HepG2 (cell line): Measurements from ENCODE around the gene SUOX. TPM values are rescaled to one million over a fixed set of nuclear protein-coding genes. Genes with fewer than 3 reads are reported as not detected.

ENCODE experiments used
- HHEX ChIP-seq: IDR thresholded peaks from 2 replicates; pipeline ENCODE4 v1.6.1; 2016; ENCODE audit warnings: control low read depth
- HNRNPL ChIP-seq: fragments of 200-400 bp; formaldehyde crosslinking; IDR thresholded peaks from 2 replicates; pipeline ENCODE4 v1.6.1; 2017; ENCODE audit warnings: mild to moderate bottlenecking, low read depth, low read length
- KDM5B ChIP-seq: sonication (generic); formaldehyde crosslinking; IDR thresholded peaks from 2 replicates; pipeline ENCODE4 v1.4.0; 2020; ENCODE audit warnings: missing genetic modification reagents, mild to moderate bottlenecking, borderline replicate concordance
- LCORL ChIP-seq, 2 experiments: fragments of 450-650 bp in 1 of 2; sonication (generic) in 1 of 2; formaldehyde crosslinking in 1 of 2; IDR thresholded peaks; 2 replicates each; pipeline versions ENCODE4 v1.5.0 to v1.6.1; 2017 to 2020; ENCODE audit warnings: antibody characterized with exemption in 1 of 2, missing genetic modification reagents in 1 of 2
- MTA1 ChIP-seq: sonication (generic); formaldehyde crosslinking; IDR thresholded peaks from 2 replicates; pipeline ENCODE4 v1.4.0; 2020; ENCODE audit warnings: missing genetic modification reagents, mild to moderate bottlenecking, borderline replicate concordance
- NCOA5 ChIP-seq: sonication (generic); formaldehyde crosslinking; IDR thresholded peaks from 2 replicates; pipeline ENCODE4 v1.4.0; 2020; ENCODE audit warnings: missing genetic modification reagents
- NR2F6 ChIP-seq, 2 experiments: IDR thresholded peaks; 2 replicates each; pipeline ENCODE4 v1.6.1; 2016; ENCODE audit warnings: antibody characterized with exemption in 1 of 2, mild to moderate bottlenecking in 1 of 2
- PCBP2 ChIP-seq: fragments of 200-400 bp; formaldehyde crosslinking; optimal IDR thresholded peaks from 2 replicates; pipeline ENCODE3; 2018; ENCODE audit warnings: low read length, low read depth; ENCODE audit not compliant: poor library complexity, severe bottlenecking
- SIN3A ChIP-seq: IDR thresholded peaks from 2 replicates; pipeline ENCODE4 v1.6.1; 2011; ENCODE audit warnings: low read depth, mild to moderate bottlenecking, control low read depth, low read length, borderline replicate concordance
- YY1 ChIP-seq: IDR thresholded peaks from 2 replicates; pipeline ENCODE4 v1.6.1; 2011; ENCODE audit warnings: low read length, low read depth, moderate library complexity, mild to moderate bottlenecking; ENCODE audit not compliant: insufficient read depth, insufficient replicate concordance
- ZFAT ChIP-seq: sonication (generic); formaldehyde crosslinking; conservative IDR thresholded peaks from 2 replicates; pipeline ENCODE4 v1.8.1; 2023; ENCODE audit warnings: missing genetic modification reagents, inconsistent platforms
- ZNF138 ChIP-seq: sonication (generic); formaldehyde crosslinking; IDR thresholded peaks from 2 replicates; pipeline ENCODE4 v1.5.0; 2020; ENCODE audit warnings: mild to moderate bottlenecking, low read depth, missing genetic modification reagents
- ZNF383 ChIP-seq: sonication (generic); formaldehyde crosslinking; IDR thresholded peaks from 2 replicates; pipeline ENCODE4 v1.4.0; 2020; ENCODE audit warnings: missing genetic modification reagents, mild to moderate bottlenecking, borderline replicate concordance
- ZNF446 ChIP-seq: sonication (generic); formaldehyde crosslinking; IDR thresholded peaks from 2 replicates; pipeline ENCODE4 v1.5.0; 2020; ENCODE audit warnings: mild to moderate bottlenecking, missing genetic modification reagents
- ZNF562 ChIP-seq: sonication (generic); formaldehyde crosslinking; IDR thresholded peaks from 2 replicates; pipeline ENCODE4 v1.8.0; 2022; ENCODE audit warnings: missing genetic modification reagents, borderline replicate concordance
- ZNF605 ChIP-seq: sonication (generic); formaldehyde crosslinking; IDR thresholded peaks from 2 replicates; pipeline ENCODE4 v1.8.0; 2022; ENCODE audit warnings: mild to moderate bottlenecking, missing genetic modification reagents
- ZNF777 ChIP-seq: sonication (generic); formaldehyde crosslinking; IDR thresholded peaks from 2 replicates; pipeline ENCODE4 v1.4.0; 2020; ENCODE audit warnings: missing genetic modification reagents
- polyA plus RNA-seq, 8 experiments: library from polyadenylated mRNA; depleted of rRNA in 3 of 8; stranded (reverse) in 7 of 8; unstranded in 1 of 8; fragments of >200 nt; fragmentation: Illumina TruSeq in 4 of 8; extraction: Trizol in 4 of 8; gene quantifications; 2 replicates each; pipeline versions ENCODE4 v1.2.1 to v1.2.3, GENCODE V29; 2011 to 2016; ENCODE audit warnings: low read depth in 4 of 8, missing spikeins in 1 of 8, mixed read lengths in 1 of 8; ENCODE audit not compliant: insufficient read depth in 1 of 8
- total RNA-seq, 5 experiments: library from RNA; depleted of rRNA; stranded (reverse); fragments of >200 nt; fragmentation: Illumina TruSeq; extraction: Trizol; gene quantifications; 2 replicates each; pipeline ENCODE4 v1.2.3, GENCODE V29; 2016; ENCODE audit warnings: low read depth in 1 of 5
- TF ChIP-seq, protein P1 (sequence below): IDR thresholded peaks from 2 replicates; pipeline ENCODE4 v1.6.1; 2016
- TF ChIP-seq, protein P2 (sequence below): sonication (generic); formaldehyde crosslinking; IDR thresholded peaks from 2 replicates; pipeline ENCODE4 v1.4.0; 2020; ENCODE audit warnings: missing genetic modification reagents
- TF ChIP-seq, protein P3 (sequence below): IDR thresholded peaks from 2 replicates; pipeline ENCODE4 v1.6.1; 2016; ENCODE audit warnings: low read depth, control low read depth
- TF ChIP-seq, protein P4 (sequence below): IDR thresholded peaks from 2 replicates; pipeline ENCODE4 v1.6.1; 2012; ENCODE audit warnings: inconsistent platforms
- TF ChIP-seq, protein P5 (sequence below): sonication (generic); formaldehyde crosslinking; IDR thresholded peaks from 2 replicates; pipeline ENCODE4 v1.4.0; 2020; ENCODE audit warnings: missing genetic modification reagents, borderline replicate concordance

The SUOX gene
- total and polyA plus RNA-seq, 2 of the 13 experiments (the other 11 are each of a cell fraction or from before 2014, with no cell fraction given): 23.9 to 25.9 TPM

DNA sequence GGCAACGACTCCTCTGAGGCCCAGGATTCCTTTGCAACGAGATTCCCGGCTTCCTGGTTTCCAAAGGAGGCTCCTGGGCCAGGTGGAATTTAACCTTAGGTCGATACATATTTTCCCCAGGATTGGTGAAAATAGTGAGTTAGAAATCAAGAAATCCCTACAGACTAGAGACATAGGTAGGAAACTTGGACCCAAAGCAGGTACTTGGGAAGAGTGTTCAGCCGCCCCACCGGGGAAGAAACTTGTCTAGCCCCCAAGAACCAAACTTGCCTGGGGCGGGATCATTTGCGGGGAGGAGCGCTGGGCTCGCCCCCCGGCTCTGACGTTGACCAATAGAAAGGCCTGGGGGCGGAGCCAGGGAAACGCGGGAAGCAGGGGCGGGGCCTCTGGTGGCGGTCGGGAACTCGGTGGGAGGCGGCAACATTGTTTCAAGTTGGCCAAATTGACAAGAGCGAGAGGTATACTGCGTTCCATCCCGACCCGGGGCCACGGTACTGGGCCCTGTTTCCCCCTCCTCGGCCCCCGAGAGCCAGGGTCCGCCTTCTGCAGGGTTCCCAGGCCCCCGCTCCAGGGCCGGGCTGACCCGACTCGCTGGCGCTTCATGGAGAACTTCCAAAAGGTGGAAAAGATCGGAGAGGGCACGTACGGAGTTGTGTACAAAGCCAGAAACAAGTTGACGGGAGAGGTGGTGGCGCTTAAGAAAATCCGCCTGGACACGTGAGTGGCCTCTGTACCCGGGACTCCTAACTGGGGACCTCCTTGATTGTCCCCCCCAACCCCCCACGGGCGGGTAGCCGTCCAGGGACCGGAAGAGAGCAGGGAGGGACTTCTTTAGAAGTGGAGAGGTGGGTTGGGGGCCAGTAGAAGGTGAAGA, 30.4 kb upstream of the SUOX start, which contains the start of gene CDK2 (continued):
- no peak for TF ChIP-seq ZNF446 (CRISPR knock-in tag)
- TF ChIP-seq HHEX (CRISPR knock-in tag): no peak
- TF ChIP-seq ZNF383 (CRISPR knock-in tag): no peak
- no peak for TF ChIP-seq NR2F6 (IDR thresholded peaks at IDR 0.05)
- no peak for TF ChIP-seq NR2F6 (CRISPR knock-in tag; IDR thresholded peaks at IDR 0.05)
- TF ChIP-seq, protein P1, sequence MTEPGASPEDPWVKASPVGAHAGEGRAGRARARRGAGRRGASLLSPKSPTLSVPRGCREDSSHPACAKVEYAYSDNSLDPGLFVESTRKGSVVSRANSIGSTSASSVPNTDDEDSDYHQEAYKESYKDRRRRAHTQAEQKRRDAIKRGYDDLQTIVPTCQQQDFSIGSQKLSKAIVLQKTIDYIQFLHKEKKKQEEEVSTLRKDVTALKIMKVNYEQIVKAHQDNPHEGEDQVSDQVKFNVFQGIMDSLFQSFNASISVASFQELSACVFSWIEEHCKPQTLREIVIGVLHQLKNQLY: no peak
- TF ChIP-seq HNRNPL: no peak
- peak; percentile 62; the same call in 1 of the 2 replicates for TF ChIP-seq ZNF605 (CRISPR knock-in tag)
- TF ChIP-seq PCBP2: no peak
- no peak for TF ChIP-seq MTA1 (CRISPR knock-in tag)
- peak; percentile 73; the same call in 1 of the 2 replicates for TF ChIP-seq SIN3A
- peak; percentile 54; the same call in 1 of the 2 replicates for TF ChIP-seq KDM5B (CRISPR knock-in tag)
- TF ChIP-seq ZNF562 (CRISPR knock-in tag): no peak
- no peak for TF ChIP-seq LCORL (IDR thresholded peaks at IDR 0.05)
- TF ChIP-seq LCORL (CRISPR knock-in tag; IDR thresholded peaks at IDR 0.05): no peak
- no peak for TF ChIP-seq YY1
- no peak for TF ChIP-seq NCOA5 (CRISPR knock-in tag)
- TF ChIP-seq, protein P2, sequence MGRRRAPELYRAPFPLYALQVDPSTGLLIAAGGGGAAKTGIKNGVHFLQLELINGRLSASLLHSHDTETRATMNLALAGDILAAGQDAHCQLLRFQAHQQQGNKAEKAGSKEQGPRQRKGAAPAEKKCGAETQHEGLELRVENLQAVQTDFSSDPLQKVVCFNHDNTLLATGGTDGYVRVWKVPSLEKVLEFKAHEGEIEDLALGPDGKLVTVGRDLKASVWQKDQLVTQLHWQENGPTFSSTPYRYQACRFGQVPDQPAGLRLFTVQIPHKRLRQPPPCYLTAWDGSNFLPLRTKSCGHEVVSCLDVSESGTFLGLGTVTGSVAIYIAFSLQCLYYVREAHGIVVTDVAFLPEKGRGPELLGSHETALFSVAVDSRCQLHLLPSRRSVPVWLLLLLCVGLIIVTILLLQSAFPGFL: no peak
- no peak for TF ChIP-seq ZNF138 (CRISPR knock-in tag)
- TF ChIP-seq ZNF777 (CRISPR knock-in tag): no peak
- TF ChIP-seq, protein P3, sequence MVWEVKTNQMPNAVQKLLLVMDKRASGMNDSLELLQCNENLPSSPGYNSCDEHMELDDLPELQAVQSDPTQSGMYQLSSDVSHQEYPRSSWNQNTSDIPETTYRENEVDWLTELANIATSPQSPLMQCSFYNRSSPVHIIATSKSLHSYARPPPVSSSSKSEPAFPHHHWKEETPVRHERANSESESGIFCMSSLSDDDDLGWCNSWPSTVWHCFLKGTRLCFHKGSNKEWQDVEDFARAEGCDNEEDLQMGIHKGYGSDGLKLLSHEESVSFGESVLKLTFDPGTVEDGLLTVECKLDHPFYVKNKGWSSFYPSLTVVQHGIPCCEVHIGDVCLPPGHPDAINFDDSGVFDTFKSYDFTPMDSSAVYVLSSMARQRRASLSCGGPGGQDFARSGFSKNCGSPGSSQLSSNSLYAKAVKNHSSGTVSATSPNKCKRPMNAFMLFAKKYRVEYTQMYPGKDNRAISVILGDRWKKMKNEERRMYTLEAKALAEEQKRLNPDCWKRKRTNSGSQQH: peak; percentile 17; the same call in 1 of the 2 replicates
- no peak for TF ChIP-seq ZFAT (CRISPR knock-in tag)
- TF ChIP-seq, protein P4, sequence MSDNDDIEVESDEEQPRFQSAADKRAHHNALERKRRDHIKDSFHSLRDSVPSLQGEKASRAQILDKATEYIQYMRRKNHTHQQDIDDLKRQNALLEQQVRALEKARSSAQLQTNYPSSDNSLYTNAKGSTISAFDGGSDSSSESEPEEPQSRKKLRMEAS: no peak
- TF ChIP-seq, protein P5, sequence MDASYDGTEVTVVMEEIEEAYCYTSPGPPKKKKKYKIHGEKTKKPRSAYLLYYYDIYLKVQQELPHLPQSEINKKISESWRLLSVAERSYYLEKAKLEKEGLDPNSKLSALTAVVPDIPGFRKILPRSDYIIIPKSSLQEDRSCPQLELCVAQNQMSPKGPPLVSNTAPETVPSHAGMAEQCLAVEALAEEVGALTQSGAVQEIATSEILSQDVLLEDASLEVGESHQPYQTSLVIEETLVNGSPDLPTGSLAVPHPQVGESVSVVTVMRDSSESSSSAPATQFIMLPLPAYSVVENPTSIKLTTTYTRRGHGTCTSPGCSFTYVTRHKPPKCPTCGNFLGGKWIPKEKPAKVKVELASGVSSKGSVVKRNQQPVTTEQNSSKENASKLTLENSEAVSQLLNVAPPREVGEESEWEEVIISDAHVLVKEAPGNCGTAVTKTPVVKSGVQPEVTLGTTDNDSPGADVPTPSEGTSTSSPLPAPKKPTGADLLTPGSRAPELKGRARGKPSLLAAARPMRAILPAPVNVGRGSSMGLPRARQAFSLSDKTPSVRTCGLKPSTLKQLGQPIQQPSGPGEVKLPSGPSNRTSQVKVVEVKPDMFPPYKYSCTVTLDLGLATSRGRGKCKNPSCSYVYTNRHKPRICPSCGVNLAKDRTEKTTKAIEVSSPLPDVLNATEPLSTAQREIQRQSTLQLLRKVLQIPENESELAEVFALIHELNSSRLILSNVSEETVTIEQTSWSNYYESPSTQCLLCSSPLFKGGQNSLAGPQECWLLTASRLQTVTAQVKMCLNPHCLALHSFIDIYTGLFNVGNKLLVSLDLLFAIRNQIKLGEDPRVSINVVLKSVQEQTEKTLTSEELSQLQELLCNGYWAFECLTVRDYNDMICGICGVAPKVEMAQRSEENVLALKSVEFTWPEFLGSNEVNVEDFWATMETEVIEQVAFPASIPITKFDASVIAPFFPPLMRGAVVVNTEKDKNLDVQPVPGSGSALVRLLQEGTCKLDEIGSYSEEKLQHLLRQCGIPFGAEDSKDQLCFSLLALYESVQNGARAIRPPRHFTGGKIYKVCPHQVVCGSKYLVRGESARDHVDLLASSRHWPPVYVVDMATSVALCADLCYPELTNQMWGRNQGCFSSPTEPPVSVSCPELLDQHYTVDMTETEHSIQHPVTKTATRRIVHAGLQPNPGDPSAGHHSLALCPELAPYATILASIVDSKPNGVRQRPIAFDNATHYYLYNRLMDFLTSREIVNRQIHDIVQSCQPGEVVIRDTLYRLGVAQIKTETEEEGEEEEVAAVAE (CRISPR knock-in tag): no peak
